GM23248 (cell line): ENCODE measurements around the gene CHRNB4.

Experiments used
- EZH2 ChIP-seq: fragments of 200-600 bp; sonication (generic); IDR thresholded peaks from 2 replicates; pipeline ENCODE4 v1.6.1; 2018; ENCODE audit warnings: antibody characterized with exemption, mild to moderate bottlenecking; ENCODE audit not compliant: insufficient read depth, poor library complexity, severe bottlenecking
- EZH2phosphoT487 ChIP-seq: fragments of 200-600 bp; sonication (generic); IDR thresholded peaks from 2 replicates; pipeline ENCODE4 v1.6.1; 2018; ENCODE audit warnings: antibody characterized with exemption, moderate library complexity, mild to moderate bottlenecking, low read depth; ENCODE audit not compliant: insufficient read depth

DNA sequence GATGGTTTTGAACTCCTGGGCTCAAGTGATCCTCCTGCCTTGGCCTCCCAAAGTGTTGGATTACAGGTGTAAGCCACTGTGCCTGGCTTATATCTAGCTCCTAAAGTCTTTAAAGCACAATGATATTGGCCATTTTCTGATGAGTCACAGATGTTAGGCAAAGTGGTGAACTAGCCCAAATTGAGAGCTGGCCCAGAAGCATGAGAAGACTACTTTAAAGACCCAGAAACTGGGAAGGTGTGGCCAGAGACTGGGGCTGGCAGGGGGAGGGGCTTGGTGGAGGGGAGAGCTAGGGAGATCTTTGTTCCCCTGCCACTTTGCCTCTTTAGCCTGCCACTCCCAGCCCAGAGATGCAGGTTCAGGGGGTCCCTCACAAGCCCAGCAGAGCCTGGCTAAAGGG lies 41.8 kb downstream of the CHRNB4 start:
- TF ChIP-seq EZH2 (no peak), EZH2phosphoT487 (no peak)
